IMR-90 (cell line): ENCODE data around the gene C2orf69.

ENCODE experiments used
- BHLHE40 ChIP-seq: fragments of 150-350 bp; IDR thresholded peaks from 2 replicates; pipeline ENCODE4 v1.6.1; 2016; ENCODE audit warnings: mild to moderate bottlenecking, low read depth, low read length
- CEBPB ChIP-seq: IDR thresholded peaks from 2 replicates; pipeline ENCODE4 v1.6.1; 2012; ENCODE audit warnings: low read depth, low read length, improper control_type of control experiment
- MAZ ChIP-seq: IDR thresholded peaks from 2 replicates; pipeline ENCODE4 v1.6.1; 2012; ENCODE audit warnings: low read depth, mild to moderate bottlenecking, low read length, improper control_type of control experiment, moderate library complexity, borderline replicate concordance
- MXI1 ChIP-seq: IDR thresholded peaks from 2 replicates; pipeline ENCODE4 v1.6.1; 2012; ENCODE audit warnings: low read depth, mild to moderate bottlenecking, low read length, moderate library complexity, borderline replicate concordance
- POLR2A ChIP-seq: IDR thresholded peaks from 2 replicates; pipeline ENCODE4 v1.6.1; 2012; ENCODE audit warnings: mild to moderate bottlenecking, low read depth, low read length
- RAD21 ChIP-seq: IDR thresholded peaks from 2 replicates; pipeline ENCODE4 v1.6.1; 2012; ENCODE audit warnings: low read length, improper control_type of control experiment
- TF ChIP-seq, protein P1 (sequence below): conservative IDR thresholded peaks from 2 replicates; pipeline ENCODE4 v1.5.1; 2012; ENCODE audit warnings: mild to moderate bottlenecking, low read depth, low read length, improper control_type of control experiment

DNA sequence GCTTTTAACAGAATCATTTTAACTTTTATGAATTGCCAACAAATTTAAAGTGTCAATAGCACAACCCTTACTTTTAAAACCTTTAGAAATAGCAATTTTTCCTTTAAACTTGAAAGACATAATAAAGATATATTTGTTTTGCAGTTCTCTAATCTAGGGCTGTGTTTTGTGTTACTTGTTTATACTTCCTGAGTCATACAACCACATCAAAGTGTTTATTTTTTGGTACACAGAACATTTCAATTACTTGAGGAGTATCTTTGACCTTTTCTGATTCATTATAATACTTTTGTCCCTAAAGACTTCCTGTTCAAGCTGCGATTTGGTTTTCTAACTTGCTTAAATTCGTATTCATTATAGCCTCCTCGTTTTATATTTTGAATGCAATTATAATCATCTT is 22.4 kb downstream of the C2orf69 start:
- TF ChIP-seq, protein P1, sequence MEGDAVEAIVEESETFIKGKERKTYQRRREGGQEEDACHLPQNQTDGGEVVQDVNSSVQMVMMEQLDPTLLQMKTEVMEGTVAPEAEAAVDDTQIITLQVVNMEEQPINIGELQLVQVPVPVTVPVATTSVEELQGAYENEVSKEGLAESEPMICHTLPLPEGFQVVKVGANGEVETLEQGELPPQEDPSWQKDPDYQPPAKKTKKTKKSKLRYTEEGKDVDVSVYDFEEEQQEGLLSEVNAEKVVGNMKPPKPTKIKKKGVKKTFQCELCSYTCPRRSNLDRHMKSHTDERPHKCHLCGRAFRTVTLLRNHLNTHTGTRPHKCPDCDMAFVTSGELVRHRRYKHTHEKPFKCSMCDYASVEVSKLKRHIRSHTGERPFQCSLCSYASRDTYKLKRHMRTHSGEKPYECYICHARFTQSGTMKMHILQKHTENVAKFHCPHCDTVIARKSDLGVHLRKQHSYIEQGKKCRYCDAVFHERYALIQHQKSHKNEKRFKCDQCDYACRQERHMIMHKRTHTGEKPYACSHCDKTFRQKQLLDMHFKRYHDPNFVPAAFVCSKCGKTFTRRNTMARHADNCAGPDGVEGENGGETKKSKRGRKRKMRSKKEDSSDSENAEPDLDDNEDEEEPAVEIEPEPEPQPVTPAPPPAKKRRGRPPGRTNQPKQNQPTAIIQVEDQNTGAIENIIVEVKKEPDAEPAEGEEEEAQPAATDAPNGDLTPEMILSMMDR: no peak
- no peak for TF ChIP-seq CEBPB
- TF ChIP-seq MAZ: no peak
- TF ChIP-seq POLR2A: no peak
- TF ChIP-seq MXI1: no peak
- no peak for TF ChIP-seq BHLHE40
- no peak for TF ChIP-seq RAD21
